G401.6 (cell line): ENCODE measurements around the gene ZNF575.

Experiments
- FAIRE-seq: peaks from 2 replicates; lab custom pipeline; 2012; peaks lifted over from hg19 to GRCh38; lab: Jason Lieb, UNC

ZNF575 gene

GRCh38 chr19:43575156-43575950 lies 42.4 kb downstream of the ZNF575 start, which contains the start of the genes PINLYP and XRCC1:
TSS of gene PINLYP (plus strand) at chr19:43575801. CDS start at chr19:43577192, 1,391 bp downstream.
TSS of gene XRCC1 (minus strand) at chr19:43575527. CDS start at chr19:43575458, 69 bp downstream.
- peak; percentile 99 for FAIRE-seq

GRCh38 chr19:43575955-43576878 lies 43.2 kb downstream of the ZNF575 start:
- no peak for FAIRE-seq

GRCh38 chr19:43578787-43579186 lies 45.8 kb downstream of the ZNF575 start:
- no peak for FAIRE-seq

GRCh38 chr19:43581467-43581866 lies 48.5 kb downstream of the ZNF575 start:
- no peak for FAIRE-seq

GRCh38 chr19:43582495-43582894 lies 49.5 kb downstream of the ZNF575 start:
- no peak for FAIRE-seq

GRCh38 chr19:43584484-43584883 lies 51.5 kb downstream of the ZNF575 start:
- FAIRE-seq = no peak
